Measurements from ENCODE around the gene DNAH2. TPM values are rescaled to one million over a fixed set of nuclear protein-coding genes. Genes with fewer than 3 reads are reported as not detected.

DNAH2 gene
- total and polyA plus RNA-seq, 2 donors (not counting 3 experiments of a cell fraction or from before 2014, with no cell fraction given), result 0.10 to 0.11 TPM

GRCh38 chr17:7742729-7743128 is 25.2 kb downstream of the DNAH2 start:
- DNase-seq (ENCODE audit: low read depth, low spot score), result no peak
- Histone ChIP-seq H3K4me3 (replicated peaks in 1 of 3; ENCODE audit: insufficient read depth in 1 of 3, low read depth in 1 of 3, low read length in 3 of 3) (no peak overlapping the region), H4K20me1 (replicated peaks; ENCODE audit: control insufficient read depth, extremely low read depth, insufficient read depth, low read length) (no peaks in the 10 kb centered on the region), H3K9ac (replicated peaks; ENCODE audit: extremely low read depth, insufficient read depth, low read length) (no peak overlapping the region), H3K4me2 (ENCODE audit: insufficient read depth, low read length) (no peak overlapping the region), H3K27ac (ENCODE audit: insufficient read depth, low read depth, low read length) (no peak overlapping the region), H3K9me3 (replicated peaks; ENCODE audit: control insufficient read depth, insufficient read depth, low read length) (no peaks in the 10 kb centered on the region), H3K27me3 (ENCODE audit: control insufficient read depth in 2 of 2, insufficient read depth in 2 of 2, low read length in 2 of 2) (peaks cover 4 to 5% of the 10 kb centered on the region in 2 experiments), H3K4me1 (ENCODE audit: control insufficient read depth, extremely low read depth, insufficient read depth, low read length) (peaks cover 17% of the 10 kb centered on the region), H3K79me2 (ENCODE audit: control insufficient read depth, insufficient read depth, low read length) (no peaks in the 10 kb centered on the region), H2AFZ (ENCODE audit: low read depth, low read length) (no peak overlapping the region), H3K9me1 (replicated peaks; ENCODE audit: control insufficient read depth, extremely low read depth, insufficient read depth, low read length) (no peaks in the 10 kb centered on the region), H3K36me3 (ENCODE audit: control insufficient read depth in 2 of 2, extremely low read depth in 1 of 2, insufficient read depth in 2 of 2, low read length in 2 of 2) (no peaks in the 10 kb centered on the region)
- BruUV-seq (replicated peaks), result no TSS peak
- CTCF ChIA-PET, result interaction anchor here (0.9 to 9.7 kb wide), 17 partner anchors 8 to 318 kb away, joined by 3 to 236 read pairs (median 7); partner anchors contain the start of genes GUCY2D and KDM6B
- intact Hi-C loops (cut with micrococcal nuclease) (loop anchor here (1.0 to 5.0 kb wide), 6 partner anchors 40 to 299 kb away; no protein-coding TSS in a partner anchor), dilution Hi-C loops (cut with MboI; ENCODE audit: extremely low pct_ligation_motif_present, low sequenced_read_pairs) (no loop called here)
- TF ChIP-seq MYC (IDR thresholded peaks at IDR 0.05; ENCODE audit: low read depth, low read length) (no peak), JUN (IDR thresholded peaks at IDR 0.05; ENCODE audit: borderline replicate concordance, insufficient read depth, insufficient read length, low read depth) (no peak), GATA2 (IDR thresholded peaks at IDR 0.05; ENCODE audit: insufficient read depth, insufficient read length, low read depth, low read length) (no peak), EZH2 (IDR thresholded peaks at IDR 0.05; ENCODE audit: borderline replicate concordance, low read depth, low read length, severe bottlenecking) (no peak), POLR2AphosphoS5 (IDR thresholded peaks at IDR 0.05; ENCODE audit: insufficient read depth, low read depth, low read length) (no peak), MAX (IDR thresholded peaks at IDR 0.05; ENCODE audit: insufficient read depth, insufficient read length) (no peak), FOS (IDR thresholded peaks at IDR 0.05; ENCODE audit: borderline replicate concordance, insufficient read depth, low read length) (no peak), POLR2A (IDR thresholded peaks at IDR 0.05; ENCODE audit: low read depth, low read length) (no peak), CTCF (IDR thresholded peaks at IDR 0.05; ENCODE audit: extremely low read depth in 1 of 2, insufficient read depth in 1 of 2, low read depth in 1 of 2, low read length in 2 of 2) (no peak)
- POLR2A ChIA-PET, result no interaction called here
- FAIRE-seq, result no peak
